ENCODE measurements around the gene GBGT1. TPM values are rescaled to one million over a fixed set of nuclear protein-coding genes. Genes with fewer than 3 reads are reported as not detected.

Gene GBGT1
- total and polyA plus RNA-seq, 7 donors: 1.6 to 4.4 (median 2.9) TPM

DNA sequence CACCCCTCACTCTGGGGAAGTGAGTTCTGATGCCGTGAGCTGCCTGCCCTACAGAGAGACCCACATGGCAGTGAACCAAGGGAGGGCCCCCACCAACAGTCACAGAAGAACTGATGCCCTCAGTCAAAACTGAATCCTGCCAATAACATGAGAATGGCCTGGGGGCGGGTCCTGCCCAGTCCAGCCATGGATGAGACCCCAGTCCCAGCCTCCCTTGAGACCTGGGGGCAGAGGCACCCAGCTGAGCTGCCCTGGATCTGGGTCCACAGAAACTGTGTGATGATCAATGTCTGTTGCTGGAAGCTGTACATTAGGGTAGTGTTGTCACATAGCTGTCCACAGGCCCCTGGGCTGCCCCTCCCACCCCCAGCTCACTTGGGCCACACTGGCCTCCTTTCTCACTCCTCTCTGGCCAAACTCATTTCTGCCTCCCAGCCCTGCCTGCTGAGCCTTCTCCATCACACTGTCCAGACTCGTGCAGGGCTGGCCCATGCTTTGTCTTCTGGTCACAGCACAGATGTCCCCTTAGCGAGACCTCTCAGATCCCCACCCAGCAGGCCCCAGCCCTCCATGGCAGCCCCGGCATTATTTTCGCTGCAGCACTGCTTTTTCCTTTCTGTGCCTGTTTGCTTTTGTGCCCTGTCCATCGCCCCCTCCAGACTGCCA, 16.8 kb downstream of the GBGT1 start:
- intact Hi-C loops (cut with DNase I): loop anchor here (1.0 to 2.0 kb wide), 3 partner anchors 34 to 98 kb away; no protein-coding TSS in a partner anchor
- H3K4me3 ChIP-seq: peak overlapping the region; percentile 84
- H3K36me3 ChIP-seq (ENCODE audit: insufficient read depth in 1 of 2, low read depth in 1 of 2): no peaks in the 10 kb centered on the region
- 61 to 67% (median 66%) methylated on average over 7 of the region's 7 CpGs for WGBS, 3 donors
- no peak for ATAC-seq
- DNase-seq: no peak
- no peaks in the 10 kb centered on the region for H3K9me3 ChIP-seq
- H3K4me1 ChIP-seq: peaks cover 39% of the 10 kb centered on the region
- no peaks in the 10 kb centered on the region for H3K27me3 ChIP-seq (ENCODE audit: insufficient read depth in 3 of 3, low read length in 2 of 3)
- TF ChIP-seq, protein P1, sequence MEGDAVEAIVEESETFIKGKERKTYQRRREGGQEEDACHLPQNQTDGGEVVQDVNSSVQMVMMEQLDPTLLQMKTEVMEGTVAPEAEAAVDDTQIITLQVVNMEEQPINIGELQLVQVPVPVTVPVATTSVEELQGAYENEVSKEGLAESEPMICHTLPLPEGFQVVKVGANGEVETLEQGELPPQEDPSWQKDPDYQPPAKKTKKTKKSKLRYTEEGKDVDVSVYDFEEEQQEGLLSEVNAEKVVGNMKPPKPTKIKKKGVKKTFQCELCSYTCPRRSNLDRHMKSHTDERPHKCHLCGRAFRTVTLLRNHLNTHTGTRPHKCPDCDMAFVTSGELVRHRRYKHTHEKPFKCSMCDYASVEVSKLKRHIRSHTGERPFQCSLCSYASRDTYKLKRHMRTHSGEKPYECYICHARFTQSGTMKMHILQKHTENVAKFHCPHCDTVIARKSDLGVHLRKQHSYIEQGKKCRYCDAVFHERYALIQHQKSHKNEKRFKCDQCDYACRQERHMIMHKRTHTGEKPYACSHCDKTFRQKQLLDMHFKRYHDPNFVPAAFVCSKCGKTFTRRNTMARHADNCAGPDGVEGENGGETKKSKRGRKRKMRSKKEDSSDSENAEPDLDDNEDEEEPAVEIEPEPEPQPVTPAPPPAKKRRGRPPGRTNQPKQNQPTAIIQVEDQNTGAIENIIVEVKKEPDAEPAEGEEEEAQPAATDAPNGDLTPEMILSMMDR (IDR thresholded peaks at IDR 0.05): no peak
- peak overlapping the region; percentile 77 for H3K27ac ChIP-seq

DNA sequence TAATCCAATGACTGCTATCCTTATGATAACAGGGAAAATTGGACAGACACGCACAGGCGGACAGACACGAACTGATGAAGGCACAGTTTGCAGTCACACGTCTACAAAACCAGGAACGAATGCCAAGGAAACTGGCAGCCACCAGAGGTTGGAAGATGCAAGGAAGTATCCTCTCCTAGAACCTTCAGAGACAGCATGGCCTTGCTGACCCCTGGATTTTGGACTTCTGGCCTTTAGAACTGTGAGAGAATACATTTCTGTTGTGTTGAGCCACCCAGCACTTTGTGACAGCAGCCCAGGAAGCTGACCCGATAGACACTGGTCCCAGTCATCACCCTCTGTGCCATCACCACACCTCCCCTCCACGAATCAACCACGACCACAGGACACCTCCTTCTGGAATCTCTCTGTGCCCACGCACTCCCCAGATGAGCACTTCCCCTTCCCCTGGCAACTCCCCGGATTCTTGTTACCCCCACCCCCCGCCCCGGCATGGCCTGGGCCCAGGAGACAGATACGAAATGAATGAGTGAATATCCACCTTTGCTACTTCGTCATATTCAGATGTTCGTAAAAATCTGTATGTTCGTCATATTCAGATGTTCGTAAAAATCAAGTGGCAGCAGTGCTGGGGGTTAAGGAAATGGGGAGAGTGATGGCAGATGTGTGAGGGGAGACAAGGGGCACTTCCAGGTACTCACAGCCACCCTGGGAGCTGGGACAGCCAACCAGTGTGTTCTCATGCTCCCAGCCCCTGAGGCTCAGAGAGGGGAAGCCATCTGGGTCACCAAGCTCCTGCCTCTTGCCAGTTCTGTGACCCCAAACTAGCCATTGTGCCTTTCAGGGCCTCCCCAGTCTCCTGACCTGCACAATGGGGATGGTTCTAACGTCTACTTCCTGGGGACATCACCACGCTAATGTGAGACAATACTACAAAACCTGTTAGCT, 18.5 kb downstream of the GBGT1 start:
- Histone ChIP-seq H3K4me1 (peaks cover 39% of the 10 kb centered on the region), H3K36me3 (ENCODE audit: insufficient read depth in 1 of 2, low read depth in 1 of 2) (no peaks in the 10 kb centered on the region), H3K27me3 (ENCODE audit: insufficient read depth in 3 of 3, low read length in 2 of 3) (no peaks in the 10 kb centered on the region), H3K9me3 (no peaks in the 10 kb centered on the region), H3K27ac (peak overlapping the region; percentile 82), H3K4me3 (peak overlapping the region; percentile 57)
- ATAC-seq: no peak
- WGBS, 3 donors: 66 to 71% (median 69%) methylated on average over 19 of the region's 19 CpGs
- TF ChIP-seq, protein P1 (IDR thresholded peaks at IDR 0.05): no peak
- DNase-seq: no peak
- intact Hi-C loops (cut with DNase I): no loop called here

DNA sequence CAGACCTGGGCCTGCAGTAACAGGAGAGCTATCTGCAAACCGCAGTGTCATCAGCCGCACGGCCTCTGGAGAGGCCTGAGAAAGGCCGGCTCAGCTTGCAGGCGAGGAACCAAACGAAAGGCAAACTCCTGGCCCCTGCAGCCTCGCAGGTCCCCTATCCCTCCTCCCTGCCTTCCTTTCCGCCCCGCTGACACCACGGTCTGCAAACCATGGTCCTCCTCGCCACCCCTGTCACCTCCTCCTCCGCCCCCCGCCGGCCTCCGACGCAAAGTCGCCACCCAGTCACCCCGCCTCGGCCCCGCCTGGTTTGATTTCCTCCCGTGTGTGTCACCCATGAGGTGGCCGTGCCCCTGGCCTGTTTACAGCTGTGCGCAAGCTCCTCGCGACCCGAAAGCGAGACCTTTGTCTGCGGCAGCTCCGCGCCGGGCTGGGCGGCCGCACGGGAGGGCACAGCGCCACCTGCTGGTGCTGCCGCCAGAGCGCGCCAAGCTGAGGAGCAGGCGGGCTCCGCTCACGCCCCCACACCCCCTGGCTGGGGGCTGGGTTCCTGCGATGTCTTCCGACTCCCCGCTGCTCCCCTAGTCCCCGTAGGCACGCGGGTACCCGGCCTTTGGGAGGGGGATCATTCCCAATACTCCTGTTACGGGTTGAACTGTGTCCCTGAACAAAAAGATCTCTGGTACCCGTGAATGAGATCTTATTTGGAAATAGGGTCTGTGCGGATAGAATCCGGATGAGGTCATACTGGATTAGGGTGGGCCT, 19.4 kb downstream of the GBGT1 start:
- no peaks in the 10 kb centered on the region for H3K27me3 ChIP-seq (ENCODE audit: insufficient read depth in 3 of 3, low read length in 2 of 3)
- H3K9me3 ChIP-seq: no peaks in the 10 kb centered on the region
- DNase-seq: peak; percentile 76 to 92
- ATAC-seq: peak; percentile 45 to 79 (median 74)
- peaks cover 41% of the 10 kb centered on the region for H3K4me1 ChIP-seq
- peak overlapping the region; percentile 82 for H3K27ac ChIP-seq
- TF ChIP-seq, protein P1 (IDR thresholded peaks at IDR 0.05): peak; percentile 99
- 4 to 6% (median 4%) methylated on average over 50 to 52 of the region's 52 CpGs for WGBS, 3 donors
- intact Hi-C loops (cut with DNase I): no loop called here
- H3K36me3 ChIP-seq (ENCODE audit: insufficient read depth in 1 of 2, low read depth in 1 of 2): no peaks in the 10 kb centered on the region
- H3K4me3 ChIP-seq: peak overlapping the region; percentile 57

DNA sequence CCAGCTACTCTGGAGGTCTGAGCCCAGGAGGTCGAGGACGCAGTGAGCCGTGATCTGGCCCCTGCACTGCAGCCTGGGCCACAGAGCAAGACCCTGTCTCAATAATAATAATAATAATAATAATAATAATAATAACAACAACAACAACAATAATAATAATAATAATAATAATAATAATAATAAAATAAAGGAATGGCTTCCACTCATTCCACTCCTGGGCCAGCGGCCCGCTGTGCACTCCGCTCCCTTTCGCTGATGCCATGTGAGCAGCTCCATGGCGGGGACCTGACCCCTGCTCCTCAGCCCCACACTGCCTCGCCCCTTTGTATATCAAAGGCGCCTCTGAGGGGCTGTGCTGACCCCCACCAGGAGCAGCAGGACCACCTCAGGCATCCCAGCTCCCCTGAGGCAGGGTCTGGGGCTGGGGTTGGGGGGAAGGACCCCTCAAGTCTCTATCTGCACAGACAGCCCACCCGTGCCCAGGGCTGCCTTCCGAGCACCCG, 20.0 kb downstream of the GBGT1 start:
- no peaks in the 10 kb centered on the region for H3K9me3 ChIP-seq
- peak overlapping the region; percentile 82 for H3K27ac ChIP-seq
- 75 to 82% (median 78%) methylated on average over 13 of the region's 13 CpGs for WGBS, 3 donors
- DNase-seq: no peak
- intact Hi-C loops (cut with DNase I): no loop called here
- no peaks in the 10 kb centered on the region for H3K27me3 ChIP-seq (ENCODE audit: insufficient read depth in 3 of 3, low read length in 2 of 3)
- H3K36me3 ChIP-seq (ENCODE audit: insufficient read depth in 1 of 2, low read depth in 1 of 2): no peaks in the 10 kb centered on the region
- peak overlapping the region; percentile 57 for H3K4me3 ChIP-seq
- no peak for ATAC-seq
- TF ChIP-seq, protein P1 (IDR thresholded peaks at IDR 0.05): no peak
- peaks cover 47% of the 10 kb centered on the region for H3K4me1 ChIP-seq

Measured in psoas muscle (tissue), 8 donors.